K562 (cell line): ENCODE measurements around the gene HIPK1. TPM values are rescaled to one million over a fixed set of nuclear protein-coding genes. Genes with fewer than 3 reads are reported as not detected.

Experiments
- ATAC-seq: fragments of 200-7000 bp; cut with Tn5 transposase; 3 replicates; pipeline ENCODE4 v1.9.1; 2020; ENCODE audit warnings: moderate library complexity
- BruUV-seq: library from RNA; stranded (reverse); fragments of 400-500 nt; replicated peaks from 2 replicates; lab custom pipeline; 2021; lab: Mats Ljungman, UMichigan
- CTCF ChIA-PET: fragments of 300-600 bp; formaldehyde crosslinking; extraction: SDS; loops from one replicate; lab custom pipeline; 2021; ENCODE audit warnings: low intra/inter-chr PET ratio; lab: Yijun Ruan, JAX
- POLR2A ChIA-PET: fragments of 300-600, 350-650 bp; sonication (Branson Sonifier 250); formaldehyde crosslinking; extraction: SDS; loops from one replicate; lab custom pipeline; 2021; ENCODE audit warnings: antibody characterized with exemption, inconsistent platforms; lab: Yijun Ruan, JAX
- DNase-seq, 4 experiments: peaks; one replicate each; pipeline versions ENCODE4 v3.0.0 to v3.0.0-alpha.2; 2011 to 2018; ENCODE audit warnings: low spot score in 3 of 4, mixed read lengths in 3 of 4; ENCODE audit errors: extremely low read depth in 1 of 4
- FAIRE-seq: peaks from 2 replicates; lab custom pipeline; 2011; peaks lifted over from hg19 to GRCh38; lab: Jason Lieb, UNC
- H2AFZ ChIP-seq: 2 replicates; pipeline ENCODE4 v1.6.0; 2011; ENCODE audit warnings: low read depth, low read length, control low read depth, inconsistent platforms
- H3K27ac ChIP-seq: fragments of 200-600 bp; 3 replicates; pipeline ENCODE4 v1.8.0; 2011; ENCODE audit warnings: low read depth, mild to moderate bottlenecking, control low read depth, inconsistent platforms, low read length, moderate library complexity, mixed read lengths; ENCODE audit errors: extremely low read depth
- H3K27me3 ChIP-seq, 2 experiments: fragments of 300-600 bp in 1 of 2; 2 replicates in 1 of 2; 3 replicates in 1 of 2; pipeline versions ENCODE4 v1.6.0 to v1.8.0; 2011; ENCODE audit warnings: inconsistent platforms in 2 of 2, low read length in 2 of 2, mild to moderate bottlenecking in 1 of 2, mixed read lengths in 1 of 2, moderate library complexity in 1 of 2; ENCODE audit not compliant: control insufficient read depth in 2 of 2, insufficient read depth in 2 of 2
- H3K36me3 ChIP-seq: fragments of 300-600 bp; 3 replicates; pipeline ENCODE4 v1.8.0; 2011; ENCODE audit warnings: mild to moderate bottlenecking, low read length, inconsistent platforms; ENCODE audit not compliant: control insufficient read depth, insufficient read depth
- H3K4me1 ChIP-seq, 2 experiments: fragments of 200-600 bp in 1 of 2; replicated peaks in 1 of 2; 2 replicates in 1 of 2; 3 replicates in 1 of 2; pipeline versions ENCODE4 v1.5.1 to v1.8.0; 2011; ENCODE audit warnings: inconsistent platforms in 2 of 2, low read length in 2 of 2, mild to moderate bottlenecking in 1 of 2, mixed read lengths in 1 of 2, moderate library complexity in 1 of 2; ENCODE audit not compliant: control insufficient read depth in 2 of 2, insufficient read depth in 2 of 2
- H3K4me2 ChIP-seq: 2 replicates; pipeline ENCODE4 v1.6.1; 2011; ENCODE audit warnings: low read length, control low read depth, inconsistent platforms, mixed read lengths; ENCODE audit not compliant: insufficient read depth
- H3K4me3 ChIP-seq: fragments of 200-600 bp; sonication (generic), shearing (Covaris generic); 2 replicates; pipeline ENCODE4 v1.5.1; 2016; ENCODE audit warnings: control low read depth, inconsistent platforms
- H3K79me2 ChIP-seq: fragments of 200-600 bp; 3 replicates; pipeline ENCODE4 v1.8.0; 2011; ENCODE audit warnings: low read length, inconsistent platforms; ENCODE audit not compliant: control insufficient read depth, insufficient read depth
- H3K9ac ChIP-seq, 2 experiments: 2 replicates each; pipeline versions ENCODE4 v1.6.0 to v1.6.1; 2011; ENCODE audit warnings: low read depth in 2 of 2, low read length in 2 of 2, control low read depth in 1 of 2, inconsistent platforms in 1 of 2, mild to moderate bottlenecking in 1 of 2, mixed read lengths in 1 of 2; ENCODE audit not compliant: insufficient read depth in 1 of 2
- H3K9me1 ChIP-seq: one replicate; pipeline ENCODE4 v1.6.0; 2011; ENCODE audit warnings: inconsistent platforms, mild to moderate bottlenecking, low read length, moderate library complexity; ENCODE audit not compliant: control insufficient read depth, insufficient read depth
- H3K9me3 ChIP-seq: replicated peaks from 2 replicates; pipeline ENCODE4 v1.5.1; 2011; ENCODE audit warnings: low read depth, low read length, inconsistent platforms; ENCODE audit not compliant: control insufficient read depth, insufficient read depth
- H4K20me1 ChIP-seq: replicated peaks from 2 replicates; pipeline ENCODE4 v1.6.1; 2011; ENCODE audit warnings: low read length, inconsistent platforms, mixed read lengths; ENCODE audit not compliant: control insufficient read depth, insufficient read depth
- CCAR2 ChIP-seq: fragments of 200-400 bp; formaldehyde crosslinking; IDR thresholded peaks from 2 replicates; pipeline ENCODE4 v1.6.1; 2017; ENCODE audit warnings: mild to moderate bottlenecking, low read depth, low read length
- CCNT2 ChIP-seq: IDR thresholded peaks from 2 replicates; pipeline ENCODE4 v1.6.1; 2011; ENCODE audit warnings: borderline replicate concordance, low read depth, mild to moderate bottlenecking, moderate library complexity, mixed read lengths, low read length; ENCODE audit not compliant: insufficient read length; ENCODE audit errors: extremely low read depth
- CREB1 ChIP-seq, 2 experiments: sonication (generic) in 1 of 2; formaldehyde crosslinking in 1 of 2; IDR thresholded peaks; 2 replicates each; pipeline versions ENCODE4 v1.6.1 to v1.8.0; 2012 to 2022; ENCODE audit warnings: inconsistent platforms in 1 of 2, mild to moderate bottlenecking in 1 of 2, missing genetic modification reagents in 1 of 2, moderate library complexity in 1 of 2
- E2F4 ChIP-seq: sonication (generic); formaldehyde crosslinking; IDR thresholded peaks from 2 replicates; pipeline ENCODE4 v1.8.0; 2022; ENCODE audit warnings: mild to moderate bottlenecking, low read depth, missing genetic modification reagents
- GTF2B ChIP-seq: IDR thresholded peaks from 2 replicates; pipeline ENCODE4 v1.6.1; 2011; ENCODE audit not compliant: insufficient read length; ENCODE audit errors: extremely low read depth
- KDM1A ChIP-seq, 2 experiments: fragments of 450-650 bp; IDR thresholded peaks; 2 replicates each; pipeline ENCODE4 v1.6.1; 2016; ENCODE audit warnings: mild to moderate bottlenecking in 2 of 2
- PHF21A ChIP-seq: fragments of 450-650 bp; IDR thresholded peaks from 2 replicates; pipeline ENCODE4 v1.6.1; 2017; ENCODE audit warnings: low read depth, borderline replicate concordance
- POLR2AphosphoS5 ChIP-seq: IDR thresholded peaks from 2 replicates; pipeline ENCODE4 v1.6.1; 2011; ENCODE audit warnings: mild to moderate bottlenecking, low read depth, low read length, moderate library complexity; ENCODE audit not compliant: control insufficient read depth, insufficient read depth
- SRSF7 ChIP-seq: fragments of 200-400 bp; formaldehyde crosslinking; optimal IDR thresholded peaks from 2 replicates; pipeline ENCODE3; 2017; ENCODE audit warnings: mild to moderate bottlenecking, low read depth, low read length
- ZNF280B ChIP-seq: fragments of 250-450 bp; sonication (Bioruptor Pico); IDR thresholded peaks from 2 replicates; pipeline ENCODE4 v1.5.1; 2021; ENCODE audit warnings: mild to moderate bottlenecking
- ZNF785 ChIP-seq: fragments of 250-450 bp; sonication (Bioruptor Pico); IDR thresholded peaks from 2 replicates; pipeline ENCODE4 v1.4.0; 2020; ENCODE audit warnings: mild to moderate bottlenecking
- ZSCAN32 ChIP-seq: fragments of 450-650 bp; formaldehyde crosslinking; IDR thresholded peaks from 2 replicates; pipeline ENCODE4 v1.4.0; 2020; ENCODE audit warnings: mild to moderate bottlenecking, moderate library complexity
- WGBS: fragments of 100-300 bp; shearing (Covaris generic); methylation state at CpG from one replicate; pipeline ENCODE4 v1.1.6; 2016; ENCODE audit warnings: low coverage, mixed read lengths; ENCODE audit not compliant: insufficient coverage; ENCODE audit errors: missing lambda C conversion rate; 5-methylcytosine and 5-hydroxymethylcytosine counted together
- in situ Hi-C: fragments of 300-500 bp; cut with MboI; formaldehyde crosslinking; loops from 4 replicates; pipeline ENCODE4 v1.15.0; 2018; ENCODE audit warnings: inconsistent platforms, mixed read lengths
- intact Hi-C: fragments of 100-400 bp; cut with micrococcal nuclease; formaldehyde crosslinking; loops from 2 replicates; pipeline ENCODE4 v1.14.2; 2022
- polyA plus RNA-seq, 8 experiments: library from polyadenylated mRNA; depleted of rRNA in 4 of 8; stranded (reverse) in 5 of 8; unstranded in 3 of 8; fragments of >200 nt; fragmentation: Nextera tagmentation in 2 of 8; fragmentation: Illumina TruSeq in 1 of 8; extraction: Ambion mirVana in 2 of 8; extraction: Trizol in 1 of 8; gene quantifications; 2 replicates each; pipeline versions ENCODE4 v1.2.1 to v1.2.3, GENCODE V29; 2011 to 2014; ENCODE audit warnings: inconsistent platforms in 1 of 8, missing spikeins in 1 of 8
- total RNA-seq, 7 experiments: library from RNA; depleted of rRNA in 6 of 7; stranded (reverse); fragments of >200 nt in 6 of 7; fragmentation: Illumina TruSeq in 2 of 7; extraction: Trizol in 2 of 7; gene quantifications; 2 replicates each; pipeline versions ENCODE4 v1.2.1 to v1.2.3, GENCODE V29; 2011 to 2021; ENCODE audit warnings: low replicate concordance in 1 of 7
- TF ChIP-seq, protein P1 (sequence below): fragments of 450-650 bp; IDR thresholded peaks from one replicate; pipeline ENCODE4 v1.6.1; 2018; ENCODE audit warnings: mild to moderate bottlenecking, moderate library complexity; ENCODE audit not compliant: partially characterized antibody
- TF ChIP-seq, protein P2 (sequence below): fragments of 200-800 bp; sonication (Bioruptor generic); IDR thresholded peaks from 2 replicates; pipeline ENCODE4 v1.6.1; 2017; ENCODE audit warnings: missing genetic modification characterization, missing compliant biosample characterization

Gene HIPK1
- total and polyA plus RNA-seq, 9 of the 15 experiments (the other 6 are each of a cell fraction or from before 2014, with no cell fraction given), result 10.0 to 57.9 (median 29.6) TPM

DNA sequence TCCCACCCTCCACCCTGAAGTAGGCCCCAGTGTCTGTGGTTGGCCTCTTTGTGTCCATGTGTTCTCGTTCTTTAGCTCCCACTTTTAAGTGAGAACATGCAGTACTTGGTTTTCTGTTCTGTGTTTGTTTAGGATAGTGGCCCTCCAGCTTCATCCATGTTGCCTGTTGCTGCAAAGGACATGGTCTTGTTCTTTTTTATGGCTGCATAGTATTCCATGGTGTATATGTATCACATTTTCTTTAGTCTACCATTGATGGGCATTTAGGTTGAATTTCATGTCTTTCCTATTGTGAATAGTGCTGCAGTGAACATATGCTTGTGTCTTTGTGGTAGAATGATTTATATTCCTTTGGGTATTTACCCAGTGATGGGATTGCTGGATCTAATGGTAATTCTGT lies 6.1 kb downstream of the HIPK1 start (continued):
- TF ChIP-seq, protein P1, sequence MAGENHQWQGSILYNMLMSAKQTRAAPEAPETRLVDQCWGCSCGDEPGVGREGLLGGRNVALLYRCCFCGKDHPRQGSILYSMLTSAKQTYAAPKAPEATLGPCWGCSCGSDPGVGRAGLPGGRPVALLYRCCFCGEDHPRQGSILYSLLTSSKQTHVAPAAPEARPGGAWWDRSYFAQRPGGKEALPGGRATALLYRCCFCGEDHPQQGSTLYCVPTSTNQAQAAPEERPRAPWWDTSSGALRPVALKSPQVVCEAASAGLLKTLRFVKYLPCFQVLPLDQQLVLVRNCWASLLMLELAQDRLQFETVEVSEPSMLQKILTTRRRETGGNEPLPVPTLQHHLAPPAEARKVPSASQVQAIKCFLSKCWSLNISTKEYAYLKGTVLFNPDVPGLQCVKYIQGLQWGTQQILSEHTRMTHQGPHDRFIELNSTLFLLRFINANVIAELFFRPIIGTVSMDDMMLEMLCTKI, result no peak

DNA sequence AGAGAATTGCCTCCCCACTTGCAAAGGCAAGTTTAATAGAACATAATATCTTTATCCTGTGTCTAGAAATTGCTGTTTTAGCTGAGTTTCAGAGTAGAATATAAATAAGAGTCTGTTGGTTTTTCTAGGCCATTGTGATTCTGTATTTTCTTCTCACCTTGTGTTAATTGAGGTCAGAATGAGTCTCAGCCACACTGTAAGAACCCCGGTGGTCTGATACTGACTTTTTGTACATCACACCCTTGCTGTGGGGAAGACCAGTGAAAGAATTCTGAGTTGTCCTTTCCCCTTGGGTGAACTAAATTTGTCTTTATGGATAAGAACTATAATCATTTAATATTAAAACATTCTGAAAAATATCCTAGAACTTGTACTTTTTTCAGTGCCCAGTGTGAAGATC lies 6.8 kb downstream of the HIPK1 start:
- Histone ChIP-seq H3K27ac (no peak overlapping the region), H3K4me1 (peaks cover 20 to 38% of the 10 kb centered on the region in 2 experiments), H3K9ac (no peak overlapping the region), H3K4me3 (no peak overlapping the region), H3K27me3 (no peaks in the 10 kb centered on the region), H3K79me2 (peaks cover 100% of the 10 kb centered on the region), H3K9me3 (no peaks in the 10 kb centered on the region), H2AFZ (no peak overlapping the region), H3K4me2 (no peak overlapping the region), H3K36me3 (peaks cover 47% of the 10 kb centered on the region), H4K20me1 (peaks cover 16% of the 10 kb centered on the region; the same call in 1 of the 2 replicates), H3K9me1 (no peaks in the 10 kb centered on the region)
- ChIA-PET POLR2A (interaction anchor here (1.5 kb wide), 1 partner anchor 11 kb away, joined by 4 read pairs; no protein-coding TSS in a partner anchor), CTCF (no interaction called here)
- FAIRE-seq, result no peak
- intact Hi-C loops, result loop anchor here (10.0 kb wide), 1 partner anchor 181 kb away; the partner anchor contains the start of gene PHTF1
- no peak for ATAC-seq
- in situ Hi-C loops, result no loop called here
- DNase-seq, result no peak
- 76% methylated on average over 1 of the region's 1 CpG for WGBS
- BruUV-seq, result no TSS peak
- no peak for TF ChIP-seq CCNT2
- TF ChIP-seq PHF21A, result no peak
- no peak for TF ChIP-seq ZNF785
- TF ChIP-seq SRSF7, result no peak
- TF ChIP-seq ZSCAN32 (CRISPR knock-in tag), result no peak
- no peak for TF ChIP-seq ZNF280B (CRISPR knock-in tag)
- no peak for TF ChIP-seq GTF2B
- no peak for TF ChIP-seq CREB1 (IDR thresholded peaks at IDR 0.05)
- no peak for TF ChIP-seq CREB1 (CRISPR knock-in tag; IDR thresholded peaks at IDR 0.05)
- TF ChIP-seq POLR2AphosphoS5, result no peak
- TF ChIP-seq E2F4 (CRISPR knock-in tag), result no peak
- TF ChIP-seq, protein P2, sequence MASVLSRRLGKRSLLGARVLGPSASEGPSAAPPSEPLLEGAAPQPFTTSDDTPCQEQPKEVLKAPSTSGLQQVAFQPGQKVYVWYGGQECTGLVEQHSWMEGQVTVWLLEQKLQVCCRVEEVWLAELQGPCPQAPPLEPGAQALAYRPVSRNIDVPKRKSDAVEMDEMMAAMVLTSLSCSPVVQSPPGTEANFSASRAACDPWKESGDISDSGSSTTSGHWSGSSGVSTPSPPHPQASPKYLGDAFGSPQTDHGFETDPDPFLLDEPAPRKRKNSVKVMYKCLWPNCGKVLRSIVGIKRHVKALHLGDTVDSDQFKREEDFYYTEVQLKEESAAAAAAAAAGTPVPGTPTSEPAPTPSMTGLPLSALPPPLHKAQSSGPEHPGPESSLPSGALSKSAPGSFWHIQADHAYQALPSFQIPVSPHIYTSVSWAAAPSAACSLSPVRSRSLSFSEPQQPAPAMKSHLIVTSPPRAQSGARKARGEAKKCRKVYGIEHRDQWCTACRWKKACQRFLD (CRISPR knock-in tag), result no peak
- TF ChIP-seq KDM1A (IDR thresholded peaks at IDR 0.05), result no peak
- no peak for TF ChIP-seq CCAR2
